Measurements from ENCODE around the gene SETD7.

SETD7 gene

GRCh38 chr4:139587446-139587845, 31.4 kb upstream of the SETD7 start:
- TF ChIP-seq POLR2AphosphoS5 (IDR thresholded peaks at IDR 0.05; ENCODE audit: low read depth, low read length) = no peak
- TF ChIP-seq FOXP2 (optimal IDR thresholded peaks at IDR 0.05; ENCODE audit: borderline replicate concordance, extremely low read depth, extremely low read length, insufficient read depth) = no peak
- TF ChIP-seq, protein P1, sequence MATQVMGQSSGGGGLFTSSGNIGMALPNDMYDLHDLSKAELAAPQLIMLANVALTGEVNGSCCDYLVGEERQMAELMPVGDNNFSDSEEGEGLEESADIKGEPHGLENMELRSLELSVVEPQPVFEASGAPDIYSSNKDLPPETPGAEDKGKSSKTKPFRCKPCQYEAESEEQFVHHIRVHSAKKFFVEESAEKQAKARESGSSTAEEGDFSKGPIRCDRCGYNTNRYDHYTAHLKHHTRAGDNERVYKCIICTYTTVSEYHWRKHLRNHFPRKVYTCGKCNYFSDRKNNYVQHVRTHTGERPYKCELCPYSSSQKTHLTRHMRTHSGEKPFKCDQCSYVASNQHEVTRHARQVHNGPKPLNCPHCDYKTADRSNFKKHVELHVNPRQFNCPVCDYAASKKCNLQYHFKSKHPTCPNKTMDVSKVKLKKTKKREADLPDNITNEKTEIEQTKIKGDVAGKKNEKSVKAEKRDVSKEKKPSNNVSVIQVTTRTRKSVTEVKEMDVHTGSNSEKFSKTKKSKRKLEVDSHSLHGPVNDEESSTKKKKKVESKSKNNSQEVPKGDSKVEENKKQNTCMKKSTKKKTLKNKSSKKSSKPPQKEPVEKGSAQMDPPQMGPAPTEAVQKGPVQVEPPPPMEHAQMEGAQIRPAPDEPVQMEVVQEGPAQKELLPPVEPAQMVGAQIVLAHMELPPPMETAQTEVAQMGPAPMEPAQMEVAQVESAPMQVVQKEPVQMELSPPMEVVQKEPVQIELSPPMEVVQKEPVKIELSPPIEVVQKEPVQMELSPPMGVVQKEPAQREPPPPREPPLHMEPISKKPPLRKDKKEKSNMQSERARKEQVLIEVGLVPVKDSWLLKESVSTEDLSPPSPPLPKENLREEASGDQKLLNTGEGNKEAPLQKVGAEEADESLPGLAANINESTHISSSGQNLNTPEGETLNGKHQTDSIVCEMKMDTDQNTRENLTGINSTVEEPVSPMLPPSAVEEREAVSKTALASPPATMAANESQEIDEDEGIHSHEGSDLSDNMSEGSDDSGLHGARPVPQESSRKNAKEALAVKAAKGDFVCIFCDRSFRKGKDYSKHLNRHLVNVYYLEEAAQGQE (IDR thresholded peaks at IDR 0.05; ENCODE audit: insufficient read depth in 1 of 2, low read depth in 2 of 2, low read length in 2 of 2) = no peak
- TF ChIP-seq SIN3A (IDR thresholded peaks at IDR 0.05; ENCODE audit: borderline replicate concordance, insufficient read depth, low read length) = no peak
- no peak for TF ChIP-seq TAF1 (IDR thresholded peaks at IDR 0.05; ENCODE audit: borderline replicate concordance, insufficient read depth, low read length)

DNA sequence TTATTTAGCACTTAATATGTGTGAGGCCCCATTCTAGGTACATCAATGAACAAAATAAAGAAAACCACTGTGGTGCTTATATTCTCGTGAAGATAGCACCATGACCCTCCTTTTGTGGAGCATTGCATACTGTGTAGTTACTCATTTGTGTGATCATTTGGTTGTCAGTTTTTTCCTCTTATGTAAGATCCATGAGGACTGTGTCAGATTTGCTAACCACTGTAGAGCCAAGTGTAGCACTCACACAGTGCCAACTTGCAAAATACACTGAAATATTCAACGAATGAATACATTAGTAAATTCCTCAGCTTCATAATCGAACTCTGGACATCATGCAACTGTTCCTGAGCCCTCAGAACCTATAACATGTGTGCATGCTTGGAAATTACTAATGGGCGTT, 29.5 kb upstream of the SETD7 start:
- TF ChIP-seq POLR2AphosphoS5 (IDR thresholded peaks at IDR 0.05; ENCODE audit: low read depth, low read length) (no peak), FOXP2 (optimal IDR thresholded peaks at IDR 0.05; ENCODE audit: borderline replicate concordance, extremely low read depth, extremely low read length, insufficient read depth) (no peak), TAF1 (IDR thresholded peaks at IDR 0.05; ENCODE audit: borderline replicate concordance, insufficient read depth, low read length) (no peak), SIN3A (IDR thresholded peaks at IDR 0.05; ENCODE audit: borderline replicate concordance, insufficient read depth, low read length) (no peak)
- TF ChIP-seq, protein P1 (IDR thresholded peaks at IDR 0.05; ENCODE audit: insufficient read depth in 1 of 2, low read depth in 2 of 2, low read length in 2 of 2) = no peak

- TF ChIP-seq FOXP2 (optimal IDR thresholded peaks at IDR 0.05; ENCODE audit: borderline replicate concordance, extremely low read depth, extremely low read length, insufficient read depth) = no peak
- no peak for TF ChIP-seq TAF1 (IDR thresholded peaks at IDR 0.05; ENCODE audit: borderline replicate concordance, insufficient read depth, low read length)
- no peak for TF ChIP-seq POLR2AphosphoS5 (IDR thresholded peaks at IDR 0.05; ENCODE audit: low read depth, low read length)
Observed at GRCh38 chr4:139584784-139585183, 28.8 kb upstream of the SETD7 start.

DNA sequence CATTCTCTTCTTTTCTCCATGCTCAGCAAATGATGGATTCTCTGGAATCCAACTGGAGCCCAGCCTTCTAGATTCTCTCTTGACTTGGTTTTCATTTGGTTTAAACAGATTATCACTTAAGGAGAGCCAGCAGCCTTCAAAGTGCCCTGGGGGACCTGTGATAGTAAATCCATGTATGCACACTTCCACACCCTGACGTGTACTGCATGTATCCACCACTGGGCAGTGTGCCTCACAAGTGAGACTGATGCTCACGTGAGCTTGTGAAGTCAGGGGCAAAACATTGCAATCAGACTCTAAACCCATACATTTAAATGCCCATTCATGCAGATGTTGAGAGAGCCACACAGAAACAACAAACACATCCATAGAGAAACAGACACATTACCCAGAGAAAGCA, 28.0 kb upstream of the SETD7 start:
- TF ChIP-seq FOXP2 (optimal IDR thresholded peaks at IDR 0.05; ENCODE audit: borderline replicate concordance, extremely low read depth, extremely low read length, insufficient read depth) (no peak), POLR2AphosphoS5 (IDR thresholded peaks at IDR 0.05; ENCODE audit: low read depth, low read length) (no peak), SIN3A (IDR thresholded peaks at IDR 0.05; ENCODE audit: borderline replicate concordance, insufficient read depth, low read length) (no peak), TAF1 (IDR thresholded peaks at IDR 0.05; ENCODE audit: borderline replicate concordance, insufficient read depth, low read length) (no peak)
- TF ChIP-seq, protein P1 (IDR thresholded peaks at IDR 0.05; ENCODE audit: insufficient read depth in 1 of 2, low read depth in 2 of 2, low read length in 2 of 2) = no peak

- TF ChIP-seq TAF1 (IDR thresholded peaks at IDR 0.05; ENCODE audit: borderline replicate concordance, insufficient read depth, low read length) = no peak
- TF ChIP-seq, protein P1 (IDR thresholded peaks at IDR 0.05; ENCODE audit: insufficient read depth in 1 of 2, low read depth in 2 of 2, low read length in 2 of 2) = no peak
Observed at GRCh38 chr4:139582044-139582443, 26.0 kb upstream of the SETD7 start.
